ENCODE data around the gene CUEDC1. TPM values are rescaled to one million over a fixed set of nuclear protein-coding genes. Genes with fewer than 3 reads are reported as not detected.

CUEDC1 gene
- total and polyA plus RNA-seq, 9 of the 15 experiments (the other 6 are each of a cell fraction or from before 2014, with no cell fraction given) = 0.20 to 4.1 (median 1.6) TPM; not detected in 1

- WGBS (ENCODE audit: insufficient coverage, low coverage, missing lambda C conversion rate) = 24% methylated on average over 8 of the region's 8 CpGs
- FAIRE-seq = no peak
- ATAC-seq = no peak
Measured at GRCh38 chr17:57895382-57896060, 59.7 kb downstream of the CUEDC1 start.

More at GRCh38 chr17:57895382-57896060, 59.7 kb downstream of the CUEDC1 start:
- no peak overlapping the region for H3K9ac ChIP-seq (ENCODE audit: insufficient read depth in 1 of 2, low read depth in 2 of 2, low read length in 2 of 2)
- H3K9me3 ChIP-seq (replicated peaks; ENCODE audit: control insufficient read depth, insufficient read depth, low read depth, low read length) = no peaks in the 10 kb centered on the region
- BruUV-seq (replicated peaks) = no TSS peak
- intact Hi-C loops (cut with micrococcal nuclease) (loop anchor here (10.0 kb wide), 1 partner anchor 219 kb away; no protein-coding TSS in a partner anchor), in situ Hi-C loops (cut with MboI) (no loop called here)
- H3K9me1 ChIP-seq (ENCODE audit: control insufficient read depth, insufficient read depth, low read length) = no peaks in the 10 kb centered on the region
- H4K20me1 ChIP-seq (replicated peaks; ENCODE audit: control insufficient read depth, insufficient read depth, low read length) = no peaks in the 10 kb centered on the region; the same call in none of the 2 replicates
- TF ChIP-seq, protein P1, sequence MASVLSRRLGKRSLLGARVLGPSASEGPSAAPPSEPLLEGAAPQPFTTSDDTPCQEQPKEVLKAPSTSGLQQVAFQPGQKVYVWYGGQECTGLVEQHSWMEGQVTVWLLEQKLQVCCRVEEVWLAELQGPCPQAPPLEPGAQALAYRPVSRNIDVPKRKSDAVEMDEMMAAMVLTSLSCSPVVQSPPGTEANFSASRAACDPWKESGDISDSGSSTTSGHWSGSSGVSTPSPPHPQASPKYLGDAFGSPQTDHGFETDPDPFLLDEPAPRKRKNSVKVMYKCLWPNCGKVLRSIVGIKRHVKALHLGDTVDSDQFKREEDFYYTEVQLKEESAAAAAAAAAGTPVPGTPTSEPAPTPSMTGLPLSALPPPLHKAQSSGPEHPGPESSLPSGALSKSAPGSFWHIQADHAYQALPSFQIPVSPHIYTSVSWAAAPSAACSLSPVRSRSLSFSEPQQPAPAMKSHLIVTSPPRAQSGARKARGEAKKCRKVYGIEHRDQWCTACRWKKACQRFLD (CRISPR knock-in tag; IDR thresholded peaks at IDR 0.05) = no peak
- no peak for TF ChIP-seq ZSCAN32 (CRISPR knock-in tag; IDR thresholded peaks at IDR 0.05)
- TF ChIP-seq NR4A1 (CRISPR knock-in tag; IDR thresholded peaks at IDR 0.05) = no peak
- no peak for TF ChIP-seq NR4A1 (tag; IDR thresholded peaks at IDR 0.05)
- no peak overlapping the region for H2AFZ ChIP-seq (ENCODE audit: low read depth, low read length)
- POLR2A ChIA-PET = interaction anchor here (0.7 kb wide), 1 partner anchor 53 kb away, joined by 3 read pairs; no protein-coding TSS in a partner anchor
- H3K4me2 ChIP-seq (ENCODE audit: insufficient read depth, low read length) = no peak overlapping the region
- no peak overlapping the region for H3K27ac ChIP-seq (ENCODE audit: extremely low read depth, low read depth, low read length)
- H3K4me1 ChIP-seq (replicated peaks in 1 of 2; ENCODE audit: control insufficient read depth in 2 of 2, insufficient read depth in 2 of 2, low read length in 2 of 2) = peaks cover 0 to 13% of the 10 kb centered on the region in 2 experiments; a peak in 2 of 5 replicates
- no peaks in the 10 kb centered on the region for H3K79me2 ChIP-seq (ENCODE audit: control insufficient read depth, insufficient read depth, low read length)
- DNase-seq (ENCODE audit: extremely low read depth in 1 of 4, low spot score in 3 of 4) = no peak
- no peak overlapping the region for H3K4me3 ChIP-seq
- CTCF ChIA-PET (ENCODE audit: low intra/inter-chr PET ratio) = no interaction called here
- peaks cover 0 to 35% of the 10 kb centered on the region in 2 experiments; a peak in 4 of 5 replicates for H3K27me3 ChIP-seq (ENCODE audit: control insufficient read depth in 2 of 2, insufficient read depth in 2 of 2, low read length in 2 of 2)
- no peaks in the 10 kb centered on the region for H3K36me3 ChIP-seq (ENCODE audit: control insufficient read depth, insufficient read depth, low read length)
